Measurements from ENCODE around the gene PLXNC1. TPM values are rescaled to one million over a fixed set of nuclear protein-coding genes. Genes with fewer than 3 reads are reported as not detected.

The PLXNC1 gene
- total and polyA plus RNA-seq, 2 donors (not counting 1 experiment from before 2014, with no cell fraction given): 9.7 to 33.6 TPM

DNA sequence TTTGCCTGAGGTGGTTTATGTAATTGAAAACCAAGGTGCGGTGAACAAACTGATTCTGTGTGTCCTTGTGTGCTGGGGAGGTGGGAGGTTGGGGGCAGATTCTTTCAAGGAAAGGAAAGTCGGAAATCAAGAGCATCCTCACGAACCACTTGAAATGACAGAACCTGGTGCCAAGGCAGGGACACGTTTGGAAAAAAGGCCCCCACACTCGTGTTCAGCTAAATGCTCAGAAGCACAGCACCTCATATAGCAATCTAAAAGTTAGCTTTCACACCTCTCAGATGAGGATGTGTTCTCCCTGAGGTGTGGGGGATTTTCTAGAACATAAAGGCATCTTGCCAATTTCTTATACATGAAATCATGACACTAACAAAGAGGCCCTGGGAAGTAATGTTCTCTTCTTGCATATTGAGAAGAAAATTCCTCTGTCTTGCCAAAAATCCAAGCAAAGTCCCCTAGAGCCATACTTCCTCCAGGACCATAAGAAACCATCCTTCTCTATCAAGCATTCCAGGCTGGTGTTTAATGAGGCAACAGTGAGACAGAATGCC is 119.6 kb downstream of the PLXNC1 start:
- Histone ChIP-seq H4K20me1 (ENCODE audit: control insufficient read depth, insufficient read depth, low read length, poor library complexity, severe bottlenecking) (no peaks in the 10 kb centered on the region), H3K4me1 (ENCODE audit: control insufficient read depth in 2 of 2, insufficient read depth in 2 of 2, low read length in 2 of 2) (peaks cover 42 to 49% of the 10 kb centered on the region in 2 donors), H3K79me2 (ENCODE audit: control insufficient read depth, insufficient read depth, low read length) (no peaks in the 10 kb centered on the region), H3K36me3 (replicated peaks in 1 of 2; ENCODE audit: control extremely low read depth in 1 of 2, control insufficient read depth in 1 of 2, extremely low read depth in 1 of 2, insufficient read depth in 2 of 2, low read length in 1 of 2) (peaks cover 0 to 16% of the 10 kb centered on the region in 2 experiments), H3K27me3 (replicated peaks in 1 of 4; ENCODE audit: control extremely low read depth in 1 of 4, control insufficient read depth in 3 of 4, insufficient read depth in 4 of 4, low read length in 3 of 4) (no peaks in the 10 kb centered on the region), H3K9me3 (ENCODE audit: control extremely low read depth in 1 of 3, control insufficient read depth in 2 of 3, insufficient read depth in 1 of 3, low read length in 2 of 3) (peaks cover 0 to 4% (median 0%) of the 10 kb centered on the region in 3 donors), H3K9ac (ENCODE audit: low read length) (no peak overlapping the region), H3K27ac (ENCODE audit: low read length in 2 of 2) (peak overlapping the region; percentile 28 to 64), H3K4me3 (ENCODE audit: control extremely low read depth in 1 of 5, extremely low read depth in 1 of 5, insufficient read depth in 1 of 5, low read depth in 2 of 5, low read length in 4 of 5) (no peak overlapping the region), H2AFZ (ENCODE audit: insufficient read depth, low read depth, low read length, poor library complexity, severe bottlenecking) (no peak overlapping the region), H3K4me2 (replicated peaks; ENCODE audit: low read depth, low read length, poor library complexity, severe bottlenecking) (peak overlapping the region; percentile 44)
- intact Hi-C loops (cut with micrococcal nuclease): no loop called here
- Mint-ChIP-seq H3K9me3 (ENCODE audit: insufficient read depth) (no peaks in the 10 kb centered on the region), H3K4me1 (peaks cover 69% of the 10 kb centered on the region), H3K27ac (peak overlapping the region; percentile 84), H3K4me3 (peak overlapping the region; percentile 24), H3K27me3 (no peaks in the 10 kb centered on the region)
- ChIA-PET CTCF (no interaction called here), POLR2A (no interaction called here)
- DNase-seq (no peak), ATAC-seq (ENCODE audit: low read depth) (no peak)
- 90% methylated on average over 3 of the region's 5 CpGs for WGBS (ENCODE audit: insufficient coverage)
- TF ChIP-seq, protein P1, sequence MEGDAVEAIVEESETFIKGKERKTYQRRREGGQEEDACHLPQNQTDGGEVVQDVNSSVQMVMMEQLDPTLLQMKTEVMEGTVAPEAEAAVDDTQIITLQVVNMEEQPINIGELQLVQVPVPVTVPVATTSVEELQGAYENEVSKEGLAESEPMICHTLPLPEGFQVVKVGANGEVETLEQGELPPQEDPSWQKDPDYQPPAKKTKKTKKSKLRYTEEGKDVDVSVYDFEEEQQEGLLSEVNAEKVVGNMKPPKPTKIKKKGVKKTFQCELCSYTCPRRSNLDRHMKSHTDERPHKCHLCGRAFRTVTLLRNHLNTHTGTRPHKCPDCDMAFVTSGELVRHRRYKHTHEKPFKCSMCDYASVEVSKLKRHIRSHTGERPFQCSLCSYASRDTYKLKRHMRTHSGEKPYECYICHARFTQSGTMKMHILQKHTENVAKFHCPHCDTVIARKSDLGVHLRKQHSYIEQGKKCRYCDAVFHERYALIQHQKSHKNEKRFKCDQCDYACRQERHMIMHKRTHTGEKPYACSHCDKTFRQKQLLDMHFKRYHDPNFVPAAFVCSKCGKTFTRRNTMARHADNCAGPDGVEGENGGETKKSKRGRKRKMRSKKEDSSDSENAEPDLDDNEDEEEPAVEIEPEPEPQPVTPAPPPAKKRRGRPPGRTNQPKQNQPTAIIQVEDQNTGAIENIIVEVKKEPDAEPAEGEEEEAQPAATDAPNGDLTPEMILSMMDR (IDR thresholded peaks at IDR 0.05): no peak
- no peak for TF ChIP-seq EZH2 (IDR thresholded peaks at IDR 0.05; ENCODE audit: borderline replicate concordance, insufficient read depth, low read depth, low read length, poor library complexity, severe bottlenecking)

DNA sequence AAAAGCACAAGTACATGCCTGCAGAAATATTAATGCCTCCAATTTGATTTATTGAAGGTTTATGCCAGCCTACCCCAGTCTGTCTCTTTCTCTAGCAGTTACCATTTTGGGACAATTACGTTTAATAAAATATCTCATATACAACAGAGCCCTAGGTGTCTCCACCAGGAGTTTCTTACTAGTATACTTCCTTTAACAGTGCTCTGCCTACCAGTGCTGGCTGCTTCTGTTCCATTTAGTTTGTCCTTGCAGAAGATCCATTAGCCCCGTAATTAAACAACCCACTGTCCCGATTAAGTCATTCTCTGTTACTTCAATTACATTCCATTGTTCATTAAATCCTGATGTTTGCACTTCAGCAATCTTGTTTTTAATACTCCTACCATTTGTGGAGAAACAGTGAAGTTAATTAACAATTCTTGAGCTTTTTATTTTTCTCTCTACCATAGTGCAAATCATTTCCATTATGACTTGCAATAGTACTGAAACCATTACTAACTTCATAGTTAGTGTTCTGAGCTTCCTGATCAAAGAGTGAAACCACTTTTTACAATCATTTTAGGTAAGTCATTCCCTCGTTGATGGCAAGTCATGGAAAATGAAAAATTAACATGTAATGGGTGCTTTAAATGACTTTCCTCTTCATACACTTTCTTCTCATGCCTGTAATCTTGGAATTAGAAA is 121.1 kb downstream of the PLXNC1 start:
- no peaks in the 10 kb centered on the region for H3K9me3 Mint-ChIP-seq (ENCODE audit: insufficient read depth)
- H3K4me3 Mint-ChIP-seq: no peak overlapping the region
- peaks cover 0 to 24% of the 10 kb centered on the region in 2 experiments for H3K36me3 ChIP-seq (replicated peaks in 1 of 2; ENCODE audit: control extremely low read depth in 1 of 2, control insufficient read depth in 1 of 2, extremely low read depth in 1 of 2, insufficient read depth in 2 of 2, low read length in 1 of 2)
- TF ChIP-seq, protein P1 (IDR thresholded peaks at IDR 0.05): no peak
- no peak for TF ChIP-seq EZH2 (IDR thresholded peaks at IDR 0.05; ENCODE audit: borderline replicate concordance, insufficient read depth, low read depth, low read length, poor library complexity, severe bottlenecking)
- intact Hi-C loops (cut with micrococcal nuclease): no loop called here
- H3K4me3 ChIP-seq (ENCODE audit: control extremely low read depth in 1 of 5, extremely low read depth in 1 of 5, insufficient read depth in 1 of 5, low read depth in 2 of 5, low read length in 4 of 5): no peak overlapping the region
- H3K4me1 Mint-ChIP-seq: peaks cover 55% of the 10 kb centered on the region
- no peak overlapping the region for H2AFZ ChIP-seq (ENCODE audit: insufficient read depth, low read depth, low read length, poor library complexity, severe bottlenecking)
- ATAC-seq (ENCODE audit: low read depth): no peak
- CTCF ChIA-PET: interaction anchor here (0.6 kb wide), 1 partner anchor 267 kb away, joined by 4 read pairs; no protein-coding TSS in a partner anchor
- H3K27me3 Mint-ChIP-seq: no peaks in the 10 kb centered on the region
- no peaks in the 10 kb centered on the region for H4K20me1 ChIP-seq (ENCODE audit: control insufficient read depth, insufficient read depth, low read length, poor library complexity, severe bottlenecking)
- peaks cover 31 to 37% of the 10 kb centered on the region in 2 donors for H3K4me1 ChIP-seq (ENCODE audit: control insufficient read depth in 2 of 2, insufficient read depth in 2 of 2, low read length in 2 of 2)
- H3K27ac Mint-ChIP-seq: no peak overlapping the region
- peaks cover 3% of the 10 kb centered on the region for H3K79me2 ChIP-seq (ENCODE audit: control insufficient read depth, insufficient read depth, low read length)
- DNase-seq: no peak
- H3K9ac ChIP-seq (ENCODE audit: low read length): no peak overlapping the region
- WGBS (ENCODE audit: insufficient coverage): 100% methylated on average over 2 of the region's 4 CpGs
- POLR2A ChIA-PET: no interaction called here
- peaks cover 0 to 4% (median 0%) of the 10 kb centered on the region in 3 donors for H3K9me3 ChIP-seq (ENCODE audit: control extremely low read depth in 1 of 3, control insufficient read depth in 2 of 3, insufficient read depth in 1 of 3, low read length in 2 of 3)
- H3K27me3 ChIP-seq (replicated peaks in 1 of 4; ENCODE audit: control extremely low read depth in 1 of 4, control insufficient read depth in 3 of 4, insufficient read depth in 4 of 4, low read length in 3 of 4): no peaks in the 10 kb centered on the region
- no peak overlapping the region for H3K27ac ChIP-seq (ENCODE audit: low read length in 2 of 2)
- no peak overlapping the region for H3K4me2 ChIP-seq (replicated peaks; ENCODE audit: low read depth, low read length, poor library complexity, severe bottlenecking)

Data from B cell (primary cell).